GM21529 (cell line): ENCODE data around the gene GMIP.

Experiments used
- ATAC-seq: cut with Tn5 transposase; IDR thresholded peaks from one replicate; pipeline ENCODE4 v1.9.1; 2021; ENCODE audit not compliant: unreplicated experiment

The GMIP gene

DNA sequence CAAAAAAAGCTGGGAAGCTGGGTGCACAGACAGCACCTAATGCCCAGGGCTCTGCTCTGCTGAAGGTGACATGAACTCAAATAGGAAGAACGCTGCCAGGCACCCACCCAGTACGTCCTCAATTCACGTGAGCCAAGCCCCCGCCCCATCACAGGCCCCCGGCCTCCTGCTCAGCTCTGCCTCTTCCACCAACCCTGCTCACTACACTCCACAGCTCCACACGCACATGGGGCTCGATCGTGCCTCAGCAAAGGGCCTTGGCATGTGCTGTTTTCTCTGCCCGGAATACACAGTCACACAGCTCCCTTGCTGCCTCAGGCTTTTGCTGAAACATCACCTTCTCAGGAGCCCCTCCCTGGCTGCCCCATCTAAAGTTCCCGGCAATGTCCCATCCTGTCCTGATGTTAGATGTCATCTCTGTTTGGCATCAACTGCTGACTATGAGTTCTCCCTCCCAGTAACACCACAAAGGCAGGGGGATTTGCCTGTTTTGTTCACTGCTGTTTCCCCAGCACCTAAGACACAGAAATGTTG lies 17.8 kb upstream of the GMIP start:
- ATAC-seq: no peak

DNA sequence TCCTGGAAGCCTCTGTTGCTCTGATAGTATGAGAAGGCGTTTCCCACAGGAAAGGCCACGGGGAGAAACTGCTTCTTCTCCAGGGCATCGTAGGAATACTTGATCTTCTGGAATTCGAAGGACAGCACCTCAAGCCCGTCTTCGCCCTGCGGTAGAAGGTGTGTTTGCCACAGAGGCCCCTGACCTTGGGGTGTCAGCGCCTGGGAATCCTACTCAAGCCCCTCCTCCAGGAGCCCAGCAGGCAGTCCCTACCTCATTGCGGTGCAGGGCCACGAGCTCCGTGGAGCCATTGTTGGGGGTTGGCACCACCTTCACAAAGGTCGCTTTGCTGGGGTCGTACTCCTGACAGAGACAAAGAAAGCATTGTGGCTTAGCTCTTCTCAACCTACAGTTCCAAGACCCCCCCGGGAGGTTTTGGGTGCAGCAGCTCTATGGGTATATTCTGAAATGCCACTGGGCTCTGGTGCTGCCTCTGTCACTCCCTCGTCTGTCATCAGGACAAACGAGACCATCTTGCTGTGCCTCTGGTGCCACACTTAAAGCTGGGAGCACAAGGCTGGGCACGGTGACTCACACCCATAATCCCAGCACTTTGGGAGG lies 16.3 kb upstream of the GMIP start:
- ATAC-seq: no peak

DNA sequence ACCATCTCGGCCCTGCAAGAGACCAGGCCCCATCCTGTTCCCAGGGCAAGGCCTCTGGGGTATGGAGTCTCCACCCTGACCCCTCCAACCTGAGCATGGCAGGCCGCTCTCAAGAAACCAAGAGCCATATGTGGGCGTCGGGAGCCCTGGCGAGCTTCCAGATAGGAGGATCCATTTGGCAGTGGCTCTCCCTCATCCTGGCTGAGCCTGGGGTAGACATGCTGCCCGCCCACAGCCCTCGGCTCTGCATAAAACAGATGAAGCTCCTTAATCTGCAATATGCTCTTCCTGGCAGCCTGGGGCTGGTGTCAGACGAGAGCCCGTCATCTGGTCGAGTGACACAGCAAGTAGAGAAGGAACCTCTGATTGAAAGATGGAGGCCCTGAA lies 13.9 kb upstream of the GMIP start:
- ATAC-seq: no peak

DNA sequence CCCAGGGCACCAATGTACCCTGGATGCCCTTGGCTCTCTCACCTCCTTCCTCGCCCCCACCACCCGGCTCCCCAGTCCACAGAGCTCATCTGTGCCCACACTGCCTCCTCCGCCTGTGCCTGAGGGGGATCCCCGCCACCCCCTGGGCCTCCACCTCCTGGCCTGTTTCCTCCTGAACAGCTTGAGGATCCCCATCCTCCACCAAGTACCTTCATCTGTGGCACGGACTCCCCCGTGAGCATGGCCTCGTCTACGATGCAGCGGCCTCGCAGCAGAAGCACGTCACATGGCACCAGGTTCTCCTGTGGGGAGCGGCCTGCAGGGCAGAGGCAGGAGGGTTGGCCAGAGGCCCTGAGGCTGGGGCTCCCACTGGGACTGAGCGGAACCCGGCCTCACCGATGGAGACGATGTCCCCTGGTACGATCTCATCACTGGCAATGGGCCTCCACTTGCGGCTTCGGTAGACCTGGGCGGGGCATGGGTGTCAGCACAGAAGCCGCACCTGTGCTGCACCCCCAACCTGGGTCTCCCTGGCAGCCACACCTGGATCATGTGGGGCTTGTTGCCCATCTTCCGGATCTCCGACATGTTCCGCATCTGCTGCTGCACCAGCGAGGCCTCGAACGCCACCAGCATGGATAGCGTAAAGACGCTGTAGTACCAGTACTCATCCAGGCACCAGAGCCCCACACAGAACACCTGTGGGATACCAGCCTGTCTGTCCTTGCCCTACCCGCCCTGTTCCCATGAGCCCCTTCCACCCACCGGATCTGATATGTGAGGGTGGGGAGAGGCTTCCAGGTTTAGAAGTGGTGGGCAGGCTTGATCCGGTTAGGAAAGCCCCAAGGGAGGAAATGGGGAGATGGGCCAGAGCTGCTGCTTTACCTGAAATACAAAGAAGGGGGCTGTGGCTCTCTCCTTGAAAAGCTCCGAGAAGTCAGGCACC lies 13.3 kb upstream of the GMIP start:
- ATAC-seq: no peak

DNA sequence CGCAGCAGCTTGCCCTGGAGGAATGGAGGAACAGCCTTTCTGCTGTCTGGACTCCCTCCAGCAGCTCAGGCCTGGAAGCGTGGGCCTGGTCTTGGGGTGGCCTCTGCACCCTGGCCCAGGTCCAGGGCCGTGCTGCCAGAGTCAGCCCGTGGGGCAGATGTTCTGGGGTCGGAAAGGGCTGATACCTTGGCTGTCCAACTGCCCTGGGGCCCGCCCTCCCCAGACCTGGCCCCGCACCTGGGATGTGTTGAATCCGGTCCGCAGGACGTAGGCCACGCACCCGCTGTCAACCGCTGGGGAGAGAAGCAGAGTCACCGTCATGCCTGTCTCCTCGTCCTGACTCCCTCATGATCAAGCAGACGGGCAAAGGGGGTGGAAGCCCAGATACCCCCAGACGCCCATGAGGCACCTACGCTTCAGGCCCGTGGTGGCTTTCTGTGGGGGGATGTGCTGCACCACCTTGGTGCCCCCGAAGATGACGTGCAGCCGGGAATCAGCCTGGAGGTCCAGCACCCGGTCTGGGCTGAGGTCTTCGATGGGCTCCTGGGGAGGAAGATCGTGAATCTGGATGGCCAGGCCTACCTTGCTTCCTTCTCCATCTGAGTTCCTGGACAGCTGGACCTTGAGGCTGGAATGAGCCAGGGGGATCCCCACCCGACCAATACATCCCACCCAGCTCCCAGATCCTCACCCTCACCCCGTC lies 12.3 kb upstream of the GMIP start:
- no peak for ATAC-seq

DNA sequence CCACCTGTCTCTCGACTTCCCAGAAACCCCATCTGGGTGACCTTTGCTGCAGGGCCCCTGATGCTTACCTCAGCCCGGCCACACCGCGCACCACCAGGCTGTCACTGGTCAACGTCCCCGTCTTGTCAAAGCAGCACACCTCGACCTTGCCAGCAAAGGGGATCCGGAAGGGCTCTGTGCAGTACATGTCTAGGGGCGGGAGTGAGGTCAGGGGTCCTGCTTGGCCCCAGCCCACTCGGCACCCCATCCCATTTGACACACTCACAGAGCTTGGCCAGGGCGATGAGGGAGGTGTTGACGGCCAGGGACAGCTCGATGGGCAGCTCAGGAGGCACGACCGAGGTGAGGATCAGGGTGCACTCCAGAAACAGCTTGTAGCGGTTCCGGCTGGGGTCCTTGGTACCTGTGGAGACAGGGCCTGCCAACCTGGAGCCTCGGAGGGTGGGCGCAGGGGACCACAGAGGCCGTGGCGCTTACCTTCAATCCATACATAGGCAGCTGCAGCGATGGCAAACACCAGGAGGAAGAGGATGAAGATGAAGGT lies 11.7 kb upstream of the GMIP start:
- ATAC-seq: no peak

DNA sequence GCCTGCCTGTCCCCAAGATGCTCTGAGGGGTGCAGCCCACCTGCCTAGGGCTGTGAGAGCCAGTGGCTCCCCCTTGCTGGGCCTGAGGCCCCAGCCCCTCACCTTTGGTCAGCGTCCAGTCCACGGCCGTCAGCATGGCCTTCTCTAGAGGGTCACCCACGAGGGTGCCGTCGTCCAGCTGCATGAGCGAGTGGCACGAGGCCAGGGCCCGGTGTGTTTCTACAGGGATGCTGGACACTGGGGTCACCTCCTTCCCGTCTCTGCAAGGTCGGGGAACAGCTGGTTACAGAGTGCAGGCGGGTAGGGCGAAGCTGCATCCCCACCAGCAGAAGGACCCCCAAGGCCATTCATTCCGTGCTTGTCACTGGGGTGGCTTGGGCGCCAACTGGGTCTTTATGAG lies 11.0 kb upstream of the GMIP start:
- no peak for ATAC-seq

DNA sequence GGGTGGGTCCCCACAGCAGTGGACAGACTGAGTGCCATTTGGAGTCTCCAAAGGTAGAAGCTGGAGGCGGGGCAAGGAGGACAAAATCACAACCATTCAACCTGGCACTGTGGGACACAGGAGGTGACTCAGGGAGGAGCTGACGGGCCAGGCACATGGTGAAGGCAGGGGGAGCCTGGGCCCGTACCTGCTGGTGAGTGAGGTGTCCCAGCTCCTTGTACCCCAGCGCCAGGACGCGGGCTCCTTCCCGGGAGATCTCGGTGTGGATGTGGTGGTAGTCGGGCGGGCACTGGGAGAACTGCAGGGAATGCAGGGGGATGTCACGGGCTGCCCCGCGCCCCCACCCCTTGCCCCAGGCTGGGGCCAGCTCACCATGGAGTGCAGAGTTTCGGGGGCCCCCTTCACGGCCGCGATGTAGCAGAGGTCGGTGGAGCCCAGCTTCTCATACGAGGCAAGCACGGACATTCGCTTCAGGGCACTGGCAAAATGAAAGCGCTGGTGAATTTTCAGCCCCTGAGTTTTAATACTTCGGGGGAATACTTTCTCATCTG lies 10.2 kb upstream of the GMIP start:
- ATAC-seq: no peak

DNA sequence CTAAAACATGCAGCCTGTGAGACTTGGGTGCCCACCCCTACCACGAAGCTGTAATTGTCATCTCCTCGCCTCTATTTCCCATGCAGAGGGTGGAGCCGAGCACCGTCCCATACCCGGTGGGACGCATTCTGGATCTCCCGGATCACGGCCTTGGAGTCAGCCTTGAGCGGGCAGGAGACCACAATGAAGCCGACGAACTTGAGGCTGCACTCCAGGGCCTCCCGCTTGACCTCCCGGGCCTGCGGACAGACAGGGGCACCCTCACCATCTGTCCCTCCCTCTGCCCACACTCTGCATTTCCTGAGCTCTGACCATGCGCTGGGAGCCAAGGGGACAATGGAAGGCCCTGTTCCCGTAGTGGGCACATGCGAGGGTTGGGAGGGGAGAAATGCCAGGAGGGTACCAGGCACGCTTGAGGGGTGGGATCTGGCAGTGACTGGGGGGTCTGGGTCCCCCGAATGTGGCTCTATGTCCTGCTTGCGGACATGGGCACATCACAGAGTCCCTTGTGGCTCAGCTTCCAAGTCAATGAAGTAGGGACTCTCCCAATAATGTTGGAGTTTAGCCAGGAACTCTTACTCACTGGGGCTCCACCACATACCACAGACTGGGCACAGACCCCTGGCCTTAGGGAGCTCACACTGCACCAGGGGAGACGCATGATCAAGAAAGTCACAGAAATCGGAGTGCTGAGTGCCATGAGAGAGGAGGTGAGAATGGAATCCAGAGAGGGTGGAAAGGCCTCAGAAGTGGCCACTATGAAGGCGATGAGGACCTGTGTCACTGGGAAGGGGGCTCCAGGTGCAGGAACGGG lies 9.2 kb upstream of the GMIP start:
- ATAC-seq: no peak

DNA sequence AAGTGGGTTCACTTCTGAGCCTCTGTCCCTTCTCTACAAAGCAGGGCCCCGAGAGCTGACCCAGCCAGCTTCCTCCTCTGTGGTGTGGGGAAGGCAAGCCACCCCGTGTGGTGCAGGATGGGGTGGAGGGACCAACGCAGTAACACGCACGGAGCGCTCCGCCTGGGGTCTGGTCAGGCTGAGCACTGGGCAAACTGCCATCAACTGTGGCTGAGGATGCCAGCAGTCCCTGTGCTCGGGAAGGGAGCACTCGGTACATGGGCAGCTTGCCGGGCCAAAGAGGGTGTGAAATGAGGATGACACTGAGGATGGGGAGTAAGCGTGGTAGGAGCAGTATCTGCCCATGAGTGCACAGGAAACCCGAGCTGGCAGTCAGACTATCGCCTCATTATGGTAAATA lies 7.6 kb upstream of the GMIP start:
- ATAC-seq: no peak

DNA sequence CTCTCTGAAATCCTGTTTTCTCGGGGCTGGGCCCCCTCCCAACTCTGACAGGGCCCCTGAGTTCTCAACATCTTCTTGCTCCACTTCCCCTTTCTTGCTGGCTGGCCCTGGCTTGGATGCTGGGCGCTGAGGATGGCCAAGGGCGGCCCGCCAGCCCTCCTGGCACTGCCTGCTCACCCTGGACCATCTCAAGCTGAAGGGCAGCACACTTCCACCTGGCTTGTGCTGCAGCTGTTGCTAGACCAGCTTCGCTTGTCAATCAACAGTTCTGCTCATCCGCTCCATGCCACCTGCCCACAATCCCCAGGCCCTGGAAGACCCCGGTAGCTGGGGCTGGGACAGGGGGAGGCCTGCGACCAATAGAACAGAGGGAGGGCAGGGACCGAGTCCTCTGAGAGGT lies 6.9 kb upstream of the GMIP start:
- ATAC-seq: no peak

DNA sequence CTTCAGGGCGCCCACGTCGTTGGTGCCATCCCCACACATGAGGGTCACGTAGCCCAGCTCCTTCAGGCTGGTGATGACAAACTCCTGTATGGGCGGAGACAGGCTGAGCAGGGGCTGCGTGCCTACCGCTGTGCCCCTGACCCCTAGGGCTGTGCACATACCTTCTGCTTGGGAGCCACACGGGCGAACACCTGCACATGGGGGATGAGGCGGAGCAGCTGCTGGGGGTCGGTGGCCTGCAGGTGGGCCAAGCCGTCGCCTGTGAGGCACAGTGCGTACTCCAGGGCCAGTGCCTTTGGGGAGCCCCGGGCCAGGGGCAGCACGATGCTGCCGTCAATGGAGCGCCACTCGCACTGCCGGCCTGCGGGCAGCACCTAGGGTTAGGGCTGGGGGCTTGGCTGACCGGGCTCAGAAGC lies 6.1 kb upstream of the GMIP start:
- ATAC-seq: no peak

DNA sequence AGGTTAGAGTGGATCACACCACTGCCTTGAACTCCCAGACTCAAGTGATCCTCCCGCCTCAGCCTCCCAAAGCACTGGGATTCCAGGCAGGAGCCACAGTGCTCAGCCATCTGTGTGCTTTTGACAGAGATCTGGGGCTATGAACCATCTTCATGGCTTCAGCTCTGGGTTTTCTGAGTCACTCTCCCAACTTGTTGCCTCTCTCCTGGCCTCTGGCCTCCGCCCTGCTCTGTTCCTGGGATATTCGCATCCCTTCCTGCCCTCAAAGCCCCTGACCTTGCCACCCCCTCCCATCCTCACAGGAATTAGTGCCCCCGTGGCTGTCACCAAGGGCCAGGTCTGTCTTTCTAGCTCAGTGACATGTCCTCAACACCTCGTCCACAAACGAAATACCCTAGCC lies 5.7 kb upstream of the GMIP start:
- ATAC-seq: no peak

DNA sequence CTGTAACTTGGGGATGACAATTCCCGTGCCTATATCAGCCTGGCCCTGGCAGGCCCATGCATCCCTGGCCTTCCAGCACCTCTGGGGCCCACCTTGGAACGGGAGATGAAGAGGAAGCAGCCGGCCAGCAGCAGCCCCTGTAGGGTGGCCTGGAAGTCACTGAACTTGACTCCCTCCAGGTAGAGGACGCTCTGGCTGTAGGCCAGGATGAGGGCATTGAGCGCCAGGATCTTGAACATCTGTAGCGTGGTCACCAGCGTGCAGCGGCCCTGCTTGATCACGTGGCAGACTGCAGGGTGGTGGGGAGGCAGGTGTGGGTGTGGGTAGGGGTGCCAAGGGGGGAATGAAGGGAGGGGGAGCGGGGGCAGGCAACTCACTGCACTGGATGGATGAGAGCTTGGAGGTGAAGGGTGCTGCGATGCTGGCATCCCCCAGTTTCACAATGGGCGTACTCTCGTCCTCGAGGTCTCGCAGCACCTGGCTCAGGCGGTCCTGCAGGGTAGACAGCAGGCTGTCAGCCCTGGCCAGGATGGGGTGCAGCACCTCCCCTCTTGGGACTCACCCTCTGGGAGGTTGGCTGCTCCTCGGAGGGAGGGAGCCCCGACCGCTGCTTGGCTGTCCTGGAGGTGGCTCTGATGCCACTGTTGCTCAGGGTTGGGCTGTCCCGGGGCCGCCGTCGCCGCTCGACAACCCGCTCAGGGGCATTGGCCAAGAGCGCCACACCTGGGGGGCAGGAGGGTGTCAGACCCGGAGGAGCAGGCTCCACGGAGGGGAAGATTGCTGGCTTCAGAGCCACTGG lies 3.8 kb upstream of the GMIP start:
- ATAC-seq: no peak

DNA sequence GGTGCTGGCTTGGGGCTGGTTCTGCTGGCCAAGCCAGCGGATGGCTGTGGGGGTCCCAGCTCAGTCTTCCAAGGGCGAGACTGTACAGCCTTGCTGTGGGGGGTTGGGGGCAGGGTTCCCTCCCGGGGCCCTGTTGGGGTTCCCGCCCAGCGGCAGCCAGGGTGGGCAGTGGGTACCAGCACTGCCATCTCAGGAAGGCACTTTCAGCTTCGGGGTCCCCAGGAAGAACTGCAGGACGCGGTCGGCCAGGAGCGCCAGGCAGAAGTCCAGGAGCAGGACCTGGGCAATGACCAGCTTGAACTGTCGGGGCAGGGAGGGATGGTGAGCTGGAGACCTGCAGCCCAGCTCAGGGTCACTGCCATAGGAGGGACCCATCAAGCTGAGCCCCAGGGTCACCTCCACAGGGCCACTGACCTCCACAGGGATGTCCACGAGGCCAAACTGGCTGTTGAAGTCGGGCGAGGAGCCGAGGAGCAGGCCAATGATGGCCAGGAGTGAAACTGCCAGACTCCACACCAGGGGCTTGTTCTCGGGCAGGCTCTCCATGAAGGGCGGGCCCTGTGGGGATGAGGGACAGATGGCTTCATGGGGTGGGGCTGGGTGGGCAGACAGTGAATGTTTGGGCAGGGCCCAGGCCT lies 1.9 kb upstream of the GMIP start:
- ATAC-seq: no peak

DNA sequence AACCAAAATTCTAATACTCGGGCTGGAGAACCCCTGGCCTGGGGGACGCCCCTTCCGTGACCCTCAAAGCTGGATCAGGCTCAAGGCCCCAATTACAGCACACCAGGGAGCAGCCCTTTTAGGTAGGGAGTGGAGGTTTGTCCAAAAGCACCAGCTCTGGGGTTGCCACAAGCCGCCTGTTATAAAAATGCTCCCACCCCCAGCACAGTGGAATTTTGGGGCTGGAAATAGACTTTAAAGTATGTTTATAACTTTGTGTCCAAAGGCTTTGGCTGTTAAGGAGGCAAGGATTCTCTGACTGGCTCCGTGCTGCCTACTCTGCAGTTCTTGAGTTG lies 564 bp upstream of the GMIP start:
- no peak for ATAC-seq

DNA sequence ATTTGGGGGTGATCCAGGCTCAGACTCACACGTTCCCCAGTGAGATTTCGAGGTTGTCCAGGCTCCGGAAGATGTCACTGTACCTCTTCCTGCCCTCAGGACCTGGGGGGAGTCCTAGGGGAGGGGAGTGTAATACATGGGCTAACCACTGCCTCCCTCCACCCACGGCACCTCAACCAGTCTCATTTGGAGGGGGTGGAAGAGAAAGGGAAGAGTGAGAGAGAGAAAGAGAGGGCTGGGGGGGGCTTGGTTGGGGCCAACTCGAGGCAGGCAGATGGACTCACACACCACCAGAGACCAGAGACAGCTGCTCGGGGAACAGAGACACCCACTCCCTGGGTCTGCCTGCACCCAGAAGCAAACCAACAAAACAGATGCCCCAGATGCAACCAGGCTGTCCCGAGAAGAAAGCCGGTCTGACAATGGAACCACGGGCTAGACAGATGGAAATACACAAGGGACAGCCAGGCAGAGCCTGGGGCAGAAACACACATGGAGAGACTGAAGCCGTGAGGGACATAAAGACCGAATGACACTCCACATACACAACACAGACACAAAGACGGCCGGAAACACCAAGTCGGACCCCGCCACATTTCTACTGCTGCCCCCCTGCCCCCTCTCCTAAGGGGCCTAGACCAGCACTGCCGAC lies 825 bp downstream of the GMIP start:
- peak; percentile 17 for ATAC-seq

DNA sequence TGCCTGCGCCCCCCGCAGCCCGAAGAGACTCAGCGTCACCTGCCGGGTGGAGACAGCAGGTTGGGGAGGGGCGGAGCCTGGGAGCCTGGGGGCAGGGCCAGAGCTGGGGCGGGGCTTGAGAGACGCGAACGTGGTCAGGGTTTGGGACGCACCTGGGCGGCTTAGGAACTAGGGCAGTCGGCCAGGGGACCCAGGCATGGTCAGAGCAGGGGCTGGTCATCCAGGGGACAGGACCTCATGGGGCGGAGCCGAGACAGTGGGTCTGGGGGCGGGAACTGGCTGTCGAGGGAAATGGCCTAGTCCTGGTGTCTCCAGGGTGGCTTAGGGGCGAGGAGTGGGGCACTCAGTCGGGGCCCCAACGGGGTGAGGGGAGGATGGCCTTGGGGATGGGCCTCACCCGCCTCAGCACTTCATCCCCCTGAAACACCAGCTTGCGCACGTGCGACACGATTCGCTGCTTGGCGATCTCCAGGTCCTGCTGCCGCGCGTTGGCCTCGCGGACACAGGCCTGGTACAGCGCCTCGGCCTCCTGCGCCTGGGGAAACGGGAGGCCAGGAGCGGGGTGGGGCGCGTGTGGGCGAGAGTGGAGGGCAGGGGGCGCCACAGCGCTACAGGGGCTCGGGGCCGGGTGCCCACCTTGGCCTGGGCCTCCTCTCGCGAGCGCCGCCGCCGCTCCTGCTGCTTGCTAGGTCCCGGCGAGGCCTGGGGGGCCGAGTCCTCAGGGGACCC lies 5.8 kb downstream of the GMIP start:
- no peak for ATAC-seq
